Measurements from ENCODE around the gene SHC3. TPM values are rescaled to one million over a fixed set of nuclear protein-coding genes. Genes with fewer than 3 reads are reported as not detected.

Gene SHC3
- polyA plus RNA-seq, 1 donor from 2014 or later, result 22.9 TPM

DNA sequence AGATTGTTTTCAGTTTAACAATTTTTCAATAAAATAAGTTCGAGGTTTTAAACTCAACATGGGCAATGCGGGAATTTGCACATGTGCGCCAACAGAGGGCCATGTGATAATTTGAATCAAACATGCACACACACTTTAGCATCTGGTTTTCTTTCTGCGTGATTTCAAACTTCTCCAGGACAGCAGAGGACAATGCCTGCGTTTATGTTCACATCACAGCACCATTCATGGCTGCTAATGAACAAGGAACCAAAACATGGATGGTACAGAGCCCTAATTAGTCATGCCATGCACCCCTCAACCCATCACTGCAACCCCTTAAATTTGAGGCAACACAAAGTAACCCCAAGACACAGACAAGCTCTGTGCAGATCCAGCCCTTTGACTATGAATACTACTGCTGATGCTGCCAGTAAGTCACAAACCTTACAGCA lies 2.8 kb downstream of the SHC3 start:
- no peaks in the 10 kb centered on the region for H3K36me3 ChIP-seq (ENCODE audit: insufficient read depth, low read length)
- H4K20me1 ChIP-seq (ENCODE audit: insufficient read depth), result no peaks in the 10 kb centered on the region
- no peak overlapping the region for H3K27ac ChIP-seq (ENCODE audit: low read length)
- no peaks in the 10 kb centered on the region for H3K9me3 ChIP-seq (ENCODE audit: low read length)
- H3F3A ChIP-seq (ENCODE audit: insufficient read depth, low read length, poor library complexity, severe bottlenecking), result peaks cover 16% of the 10 kb centered on the region
- H3K9ac ChIP-seq (ENCODE audit: low read length), result peak overlapping the region; percentile 95
- TF ChIP-seq, protein P1, sequence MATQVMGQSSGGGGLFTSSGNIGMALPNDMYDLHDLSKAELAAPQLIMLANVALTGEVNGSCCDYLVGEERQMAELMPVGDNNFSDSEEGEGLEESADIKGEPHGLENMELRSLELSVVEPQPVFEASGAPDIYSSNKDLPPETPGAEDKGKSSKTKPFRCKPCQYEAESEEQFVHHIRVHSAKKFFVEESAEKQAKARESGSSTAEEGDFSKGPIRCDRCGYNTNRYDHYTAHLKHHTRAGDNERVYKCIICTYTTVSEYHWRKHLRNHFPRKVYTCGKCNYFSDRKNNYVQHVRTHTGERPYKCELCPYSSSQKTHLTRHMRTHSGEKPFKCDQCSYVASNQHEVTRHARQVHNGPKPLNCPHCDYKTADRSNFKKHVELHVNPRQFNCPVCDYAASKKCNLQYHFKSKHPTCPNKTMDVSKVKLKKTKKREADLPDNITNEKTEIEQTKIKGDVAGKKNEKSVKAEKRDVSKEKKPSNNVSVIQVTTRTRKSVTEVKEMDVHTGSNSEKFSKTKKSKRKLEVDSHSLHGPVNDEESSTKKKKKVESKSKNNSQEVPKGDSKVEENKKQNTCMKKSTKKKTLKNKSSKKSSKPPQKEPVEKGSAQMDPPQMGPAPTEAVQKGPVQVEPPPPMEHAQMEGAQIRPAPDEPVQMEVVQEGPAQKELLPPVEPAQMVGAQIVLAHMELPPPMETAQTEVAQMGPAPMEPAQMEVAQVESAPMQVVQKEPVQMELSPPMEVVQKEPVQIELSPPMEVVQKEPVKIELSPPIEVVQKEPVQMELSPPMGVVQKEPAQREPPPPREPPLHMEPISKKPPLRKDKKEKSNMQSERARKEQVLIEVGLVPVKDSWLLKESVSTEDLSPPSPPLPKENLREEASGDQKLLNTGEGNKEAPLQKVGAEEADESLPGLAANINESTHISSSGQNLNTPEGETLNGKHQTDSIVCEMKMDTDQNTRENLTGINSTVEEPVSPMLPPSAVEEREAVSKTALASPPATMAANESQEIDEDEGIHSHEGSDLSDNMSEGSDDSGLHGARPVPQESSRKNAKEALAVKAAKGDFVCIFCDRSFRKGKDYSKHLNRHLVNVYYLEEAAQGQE (IDR thresholded peaks at IDR 0.05; ENCODE audit: borderline replicate concordance), result no peak
- TF ChIP-seq POLR2AphosphoS5 (IDR thresholded peaks at IDR 0.05) (no peak), TAF1 (IDR thresholded peaks at IDR 0.05; ENCODE audit: low read depth) (no peak), SMC3 (conservative IDR thresholded peaks at IDR 0.05; ENCODE audit: poor library complexity) (peak; percentile 54), MXI1 (conservative IDR thresholded peaks at IDR 0.05; ENCODE audit: poor library complexity, severe bottlenecking) (peak; percentile 64), RAD21 (conservative IDR thresholded peaks at IDR 0.05) (peak; percentile 18)
- TF ChIP-seq, protein P2, sequence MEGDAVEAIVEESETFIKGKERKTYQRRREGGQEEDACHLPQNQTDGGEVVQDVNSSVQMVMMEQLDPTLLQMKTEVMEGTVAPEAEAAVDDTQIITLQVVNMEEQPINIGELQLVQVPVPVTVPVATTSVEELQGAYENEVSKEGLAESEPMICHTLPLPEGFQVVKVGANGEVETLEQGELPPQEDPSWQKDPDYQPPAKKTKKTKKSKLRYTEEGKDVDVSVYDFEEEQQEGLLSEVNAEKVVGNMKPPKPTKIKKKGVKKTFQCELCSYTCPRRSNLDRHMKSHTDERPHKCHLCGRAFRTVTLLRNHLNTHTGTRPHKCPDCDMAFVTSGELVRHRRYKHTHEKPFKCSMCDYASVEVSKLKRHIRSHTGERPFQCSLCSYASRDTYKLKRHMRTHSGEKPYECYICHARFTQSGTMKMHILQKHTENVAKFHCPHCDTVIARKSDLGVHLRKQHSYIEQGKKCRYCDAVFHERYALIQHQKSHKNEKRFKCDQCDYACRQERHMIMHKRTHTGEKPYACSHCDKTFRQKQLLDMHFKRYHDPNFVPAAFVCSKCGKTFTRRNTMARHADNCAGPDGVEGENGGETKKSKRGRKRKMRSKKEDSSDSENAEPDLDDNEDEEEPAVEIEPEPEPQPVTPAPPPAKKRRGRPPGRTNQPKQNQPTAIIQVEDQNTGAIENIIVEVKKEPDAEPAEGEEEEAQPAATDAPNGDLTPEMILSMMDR (IDR thresholded peaks at IDR 0.05; ENCODE audit: poor library complexity, severe bottlenecking), result peak; percentile 47
- peak overlapping the region; percentile 84 for H3K4me3 ChIP-seq (ENCODE audit: low read length)
- H3K9me2 ChIP-seq (ENCODE audit: insufficient read depth, low read length), result no peaks in the 10 kb centered on the region
- no peak overlapping the region for H2AFZ ChIP-seq (ENCODE audit: low read depth, low read length)
- H3K4me2 ChIP-seq (ENCODE audit: low read length), result peak overlapping the region; percentile 81
- H3K27me3 ChIP-seq (ENCODE audit: insufficient read depth, low read depth, low read length), result peaks cover 3% of the 10 kb centered on the region
- peaks cover 65% of the 10 kb centered on the region for H3K79me2 ChIP-seq (replicated peaks; ENCODE audit: insufficient read depth, low read length)

DNA sequence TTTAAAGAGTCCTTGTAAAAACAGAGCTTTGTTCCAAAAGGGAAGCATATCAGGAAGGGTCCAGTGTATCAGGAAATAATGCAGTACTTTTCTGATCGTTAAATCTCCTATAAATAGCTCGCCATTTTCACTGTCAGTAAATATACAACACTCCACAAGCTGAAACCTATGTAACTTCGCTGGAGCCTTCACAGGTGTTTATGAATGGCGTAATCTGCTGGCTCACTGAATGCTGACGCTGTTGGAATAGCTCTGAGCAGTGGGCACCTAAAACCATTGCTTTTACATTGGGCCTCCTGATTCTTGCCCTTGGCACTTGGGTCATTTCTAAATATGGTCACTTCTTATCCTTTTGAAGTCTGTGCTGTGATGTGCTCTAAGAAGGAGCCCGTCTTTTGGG lies 4.3 kb downstream of the SHC3 start:
- Histone ChIP-seq H3K36me3 (ENCODE audit: insufficient read depth, low read length) (no peaks in the 10 kb centered on the region), H3K9me3 (ENCODE audit: low read length) (no peaks in the 10 kb centered on the region), H3K79me2 (replicated peaks; ENCODE audit: insufficient read depth, low read length) (peaks cover 65% of the 10 kb centered on the region), H3K27me3 (ENCODE audit: insufficient read depth, low read depth, low read length) (peaks cover 3% of the 10 kb centered on the region), H2AFZ (ENCODE audit: low read depth, low read length) (no peak overlapping the region), H3K4me3 (ENCODE audit: low read length) (peak overlapping the region; percentile 84), H3K27ac (ENCODE audit: low read length) (no peak overlapping the region), H4K20me1 (ENCODE audit: insufficient read depth) (no peaks in the 10 kb centered on the region), H3F3A (ENCODE audit: insufficient read depth, low read length, poor library complexity, severe bottlenecking) (peaks cover 5% of the 10 kb centered on the region), H3K9ac (ENCODE audit: low read length) (no peak overlapping the region), H3K9me2 (ENCODE audit: insufficient read depth, low read length) (no peaks in the 10 kb centered on the region), H3K4me2 (ENCODE audit: low read length) (no peak overlapping the region)
- TF ChIP-seq POLR2AphosphoS5 (IDR thresholded peaks at IDR 0.05) (no peak), MXI1 (conservative IDR thresholded peaks at IDR 0.05; ENCODE audit: poor library complexity, severe bottlenecking) (no peak), RAD21 (conservative IDR thresholded peaks at IDR 0.05) (no peak), EZH2 (IDR thresholded peaks at IDR 0.05; ENCODE audit: borderline replicate concordance, insufficient read depth, low read length, poor library complexity, severe bottlenecking) (no peak), SMC3 (conservative IDR thresholded peaks at IDR 0.05; ENCODE audit: poor library complexity) (no peak)
- TF ChIP-seq, protein P2 (IDR thresholded peaks at IDR 0.05; ENCODE audit: poor library complexity, severe bottlenecking), result no peak

Measured in neural cell (in vitro differentiated cells).